NT2/D1 (cell line): ENCODE data around the gene MALRD1.

ENCODE experiments used
- YY1 ChIP-seq: IDR thresholded peaks from 2 replicates; pipeline ENCODE4 v1.6.1; 2011; ENCODE audit not compliant: insufficient read length, insufficient read depth
- ZNF274 ChIP-seq: IDR thresholded peaks from 2 replicates; pipeline ENCODE4 v1.6.1; 2011; ENCODE audit warnings: mild to moderate bottlenecking, low read depth, low read length

GRCh38 chr10:19499291-19499770, 450.7 kb downstream of the MALRD1 start:
- TF ChIP-seq ZNF274 (no peak), YY1 (no peak)
